K562 (cell line): ENCODE measurements around the gene SLCO2A1. TPM values are rescaled to one million over a fixed set of nuclear protein-coding genes. Genes with fewer than 3 reads are reported as not detected.

ENCODE experiments used
- CEBPZ ChIP-seq: fragments of 150-350 bp; IDR thresholded peaks from 2 replicates; pipeline ENCODE4 v1.6.1; 2014; ENCODE audit warnings: low read depth, mild to moderate bottlenecking, low read length, borderline replicate concordance
- CHAMP1 ChIP-seq: fragments of 450-650 bp; IDR thresholded peaks from 2 replicates; pipeline ENCODE4 v1.6.1; 2016; ENCODE audit warnings: mild to moderate bottlenecking
- CHD2 ChIP-seq: IDR thresholded peaks from 2 replicates; pipeline ENCODE4 v1.6.1; 2011; ENCODE audit warnings: low read depth, low read length
- CREB1 ChIP-seq, 2 experiments: sonication (generic) in 1 of 2; formaldehyde crosslinking in 1 of 2; IDR thresholded peaks; 2 replicates each; pipeline versions ENCODE4 v1.6.1 to v1.8.0; 2012 to 2022; ENCODE audit warnings: inconsistent platforms in 1 of 2, mild to moderate bottlenecking in 1 of 2, missing genetic modification reagents in 1 of 2, moderate library complexity in 1 of 2
- EGR1 ChIP-seq: fragments of 450-650 bp; conservative IDR thresholded peaks from 2 replicates; pipeline ENCODE4 v1.6.1; 2017; ENCODE audit warnings: mild to moderate bottlenecking
- PHB2 ChIP-seq: fragments of 450-650 bp; IDR thresholded peaks from 2 replicates; pipeline ENCODE4 v1.6.1; 2017; ENCODE audit warnings: low read depth
- TAF7 ChIP-seq: fragments of 450-650 bp; IDR thresholded peaks from 2 replicates; pipeline ENCODE4 v1.6.1; 2016; ENCODE audit warnings: missing genetic modification characterization, missing compliant biosample characterization
- ZFP91 ChIP-seq: sonication (generic); formaldehyde crosslinking; IDR thresholded peaks from 2 replicates; pipeline ENCODE4 v1.8.0; 2022; ENCODE audit warnings: mild to moderate bottlenecking, missing genetic modification reagents
- ZNF277 ChIP-seq: fragments of 250-450 bp; sonication (Bioruptor Pico); IDR thresholded peaks from 2 replicates; pipeline ENCODE4 v1.8.0; 2022; ENCODE audit warnings: inconsistent platforms, mild to moderate bottlenecking, moderate library complexity, borderline replicate concordance
- polyA plus RNA-seq, 8 experiments: library from polyadenylated mRNA; depleted of rRNA in 4 of 8; stranded (reverse) in 5 of 8; unstranded in 3 of 8; fragments of >200 nt; fragmentation: Nextera tagmentation in 2 of 8; fragmentation: Illumina TruSeq in 1 of 8; extraction: Ambion mirVana in 2 of 8; extraction: Trizol in 1 of 8; gene quantifications; 2 replicates each; pipeline versions ENCODE4 v1.2.1 to v1.2.3, GENCODE V29; 2011 to 2014; ENCODE audit warnings: inconsistent platforms in 1 of 8, missing spikeins in 1 of 8
- total RNA-seq, 7 experiments: library from RNA; depleted of rRNA in 6 of 7; stranded (reverse); fragments of >200 nt in 6 of 7; fragmentation: Illumina TruSeq in 2 of 7; extraction: Trizol in 2 of 7; gene quantifications; 2 replicates each; pipeline versions ENCODE4 v1.2.1 to v1.2.3, GENCODE V29; 2011 to 2021; ENCODE audit warnings: low replicate concordance in 1 of 7

The SLCO2A1 gene
- total and polyA plus RNA-seq, 9 of the 15 experiments (the other 6 are each of a cell fraction or from before 2014, with no cell fraction given) = 0.16 to 1.0 TPM; not detected in 7

GRCh38 chr3:133992381-133992780 lies 37.3 kb downstream of the SLCO2A1 start (continued):
- TF ChIP-seq TAF7 (tag) (no peak), ZFP91 (no peak), CHAMP1 (no peak), ZNF277 (CRISPR knock-in tag) (no peak), EGR1 (no peak), CREB1 (IDR thresholded peaks at IDR 0.05) (no peak), CREB1 (CRISPR knock-in tag; IDR thresholded peaks at IDR 0.05) (no peak), CEBPZ (no peak), PHB2 (no peak), CHD2 (no peak)
- TF ChIP-seq, all 486 proteins: peak for 0
